Right lobe of liver (tissue), 4 donors: ENCODE data around the gene ZNF593OS.

Experiments
- CTCF ChIP-seq, 4 donors: fragments of 200-600 bp in 3 of 4; fragments of 450-650 bp in 1 of 4; IDR thresholded peaks; one replicate each; pipeline versions ENCODE4 v1.5.1 to v1.8.0; 2016 to 2022; ENCODE audit warnings: antibody characterized with exemption in 4 of 4, mild to moderate bottlenecking in 2 of 4
- POLR2A ChIP-seq: fragments of 450-650 bp; IDR thresholded peaks from one replicate; pipeline ENCODE4 v1.6.1; 2017; ENCODE audit warnings: antibody characterized with exemption, mild to moderate bottlenecking
- donor health status: DM: no; HTN: no; CAD: no.
- donor health status: DM: no; HTN: no; CAD: no.
- donor health status: DM: no; HTN: yes; CAD: no.

DNA sequence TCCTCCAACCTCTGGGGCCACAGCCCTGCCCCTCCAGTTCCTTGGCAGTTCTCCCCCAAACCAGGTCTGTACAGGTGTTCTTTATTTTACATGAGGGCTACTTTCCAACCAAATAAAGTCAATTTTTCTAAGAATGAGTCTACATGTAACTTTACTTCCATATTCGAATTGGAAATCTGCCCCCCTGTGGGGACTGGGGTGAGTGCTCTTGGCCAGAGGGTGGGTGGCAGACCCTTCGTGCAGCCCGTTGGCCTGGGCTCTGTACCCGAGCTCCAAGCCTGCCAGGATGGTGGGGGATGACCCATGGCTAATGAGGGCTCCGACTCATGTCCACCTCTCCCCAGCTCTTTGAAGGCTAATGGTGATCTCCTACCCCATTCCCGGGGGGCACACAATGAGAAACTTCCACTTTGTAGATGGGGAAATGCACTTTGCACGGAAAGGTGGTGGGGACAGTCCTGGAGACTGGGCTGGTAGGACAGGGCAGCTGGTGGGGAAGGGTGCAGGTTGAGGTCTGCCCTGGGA, 18.2 kb upstream of the ZNF593OS start:
- no peak for TF ChIP-seq CTCF (IDR thresholded peaks at IDR 0.05)
- no peak for TF ChIP-seq POLR2A
